Spleen (tissue), 11 donors: ENCODE results near the gene HSD17B7. TPM values are rescaled to one million over a fixed set of nuclear protein-coding genes. Genes with fewer than 3 reads are reported as not detected.

Experiments used
- DNase-seq: peaks from one replicate; pipeline ENCODE4 v3.0.0-alpha.2; 2020
- H3K27ac ChIP-seq, 8 donors: fragments of 200-600 bp; sonication (generic) in 7 of 8; 1 replicate in 4 of 8; 2 replicates in 4 of 8; pipeline versions ENCODE4 v1.5.0 to v1.8.0; 2016 to 2021; ENCODE audit warnings: inconsistent platforms in 4 of 8, mild to moderate bottlenecking in 4 of 8, moderate library complexity in 1 of 8
- H3K27me3 ChIP-seq, 7 donors: fragments of 200-600 bp; sonication (generic) in 6 of 7; replicated peaks in 1 of 7; 1 replicate in 4 of 7; 2 replicates in 3 of 7; pipeline versions ENCODE4 v1.5.0 to v1.8.0; 2016 to 2021; ENCODE audit warnings: inconsistent platforms in 3 of 7, mild to moderate bottlenecking in 1 of 7
- H3K36me3 ChIP-seq, 6 donors: fragments of 200-600 bp; sonication (generic) in 5 of 6; 1 replicate in 4 of 6; 2 replicates in 2 of 6; pipeline versions ENCODE4 v1.5.0 to v1.8.0; 2016 to 2021; ENCODE audit warnings: inconsistent platforms in 2 of 6
- H3K4me1 ChIP-seq, 6 donors: fragments of 200-600 bp; sonication (generic) in 5 of 6; 1 replicate in 3 of 6; 2 replicates in 3 of 6; pipeline versions ENCODE4 v1.5.0 to v1.8.0; 2016 to 2021; ENCODE audit warnings: inconsistent platforms in 3 of 6
- H3K4me3 ChIP-seq, 8 donors: fragments of 200-600 bp; sonication (generic) in 7 of 8; 1 replicate in 4 of 8; 2 replicates in 4 of 8; pipeline versions ENCODE4 v1.5.0 to v1.8.0; 2016 to 2021; ENCODE audit warnings: inconsistent platforms in 4 of 8, mild to moderate bottlenecking in 4 of 8, moderate library complexity in 2 of 8
- H3K9me3 ChIP-seq, 8 donors: fragments of 200-600 bp; sonication (generic) in 7 of 8; 1 replicate in 4 of 8; 2 replicates in 4 of 8; pipeline versions ENCODE4 v1.5.0 to v1.8.0; 2016 to 2021; ENCODE audit warnings: inconsistent platforms in 4 of 8
- POLR2A ChIP-seq, 3 donors: fragments of 450-650 bp; IDR thresholded peaks; one replicate each; pipeline ENCODE4 v1.5.1; 2017; ENCODE audit warnings: antibody characterized with exemption in 3 of 3, mild to moderate bottlenecking in 1 of 3
- POLR2AphosphoS5 ChIP-seq, 3 donors: sonication (generic); formaldehyde crosslinking; IDR thresholded peaks; one replicate each; pipeline ENCODE4 v1.5.1; 2017; ENCODE audit warnings: antibody characterized with exemption in 3 of 3
- WGBS, 5 donors: extraction: QIAGEN DNeasy Blood & Tissue Kit in 3 of 5; methylation state at CpG; one replicate each; pipeline versions ENCODE4 v1.1.5 to v1.1.7; 2013 to 2018; 5-methylcytosine and 5-hydroxymethylcytosine counted together
- intact Hi-C: fragments of 100-400 bp; cut with DNase I; formaldehyde crosslinking; loops from one replicate; pipeline ENCODE4 v1.15.0; 2023; ENCODE audit warnings: low total_unique reads
- polyA plus RNA-seq, 3 donors: library from polyadenylated mRNA; stranded (reverse); fragments of 200-250 nt; gene quantifications; one replicate each; pipeline ENCODE4 v1.2.1, GENCODE V29; 2013
- total RNA-seq, 7 donors: library from RNA; depleted of rRNA in 3 of 7; stranded (reverse); fragments of >200 nt in 3 of 7; fragmentation: NEBNext Ultra II Directional in 4 of 7; extraction: Animal tissue kit (Norgen Biotek cat#: 25700) in 4 of 7; gene quantifications; one replicate each; pipeline versions ENCODE4 v1.1.0 to v1.2.1, GENCODE V29; 2016 to 2021
- TF ChIP-seq, protein P1 (sequence below), 11 experiments: fragments of 200-600 bp in 7 of 11; fragments of 450-650 bp in 4 of 11; sonication (generic) in 4 of 11; IDR thresholded peaks in 8 of 11; conservative IDR thresholded peaks in 3 of 11; 1 replicate in 7 of 11; 2 replicates in 4 of 11; pipeline versions ENCODE4 v1.4.0 to v1.8.0; 2016 to 2021; ENCODE audit warnings: antibody characterized with exemption in 11 of 11, inconsistent platforms in 4 of 11, mild to moderate bottlenecking in 1 of 11
- donor health status: healthy with polysubstance abuse.
- donor health status: DM: no; HTN: no; CAD: no; lungs with moderate emphysema.
- donor health status: DM: no; HTN: no; CAD: no.
- donor health status: Bipolar disorder and iron deficiency.
- donor health status: healthy.
- donor health status: DM: no; HTN: no; CAD: no.
- donor health status: DM: yes; HTN: yes; CAD: no.

The HSD17B7 gene
- total and polyA plus RNA-seq, 10 donors = 9.6 to 25.6 (median 18.1) TPM

DNA sequence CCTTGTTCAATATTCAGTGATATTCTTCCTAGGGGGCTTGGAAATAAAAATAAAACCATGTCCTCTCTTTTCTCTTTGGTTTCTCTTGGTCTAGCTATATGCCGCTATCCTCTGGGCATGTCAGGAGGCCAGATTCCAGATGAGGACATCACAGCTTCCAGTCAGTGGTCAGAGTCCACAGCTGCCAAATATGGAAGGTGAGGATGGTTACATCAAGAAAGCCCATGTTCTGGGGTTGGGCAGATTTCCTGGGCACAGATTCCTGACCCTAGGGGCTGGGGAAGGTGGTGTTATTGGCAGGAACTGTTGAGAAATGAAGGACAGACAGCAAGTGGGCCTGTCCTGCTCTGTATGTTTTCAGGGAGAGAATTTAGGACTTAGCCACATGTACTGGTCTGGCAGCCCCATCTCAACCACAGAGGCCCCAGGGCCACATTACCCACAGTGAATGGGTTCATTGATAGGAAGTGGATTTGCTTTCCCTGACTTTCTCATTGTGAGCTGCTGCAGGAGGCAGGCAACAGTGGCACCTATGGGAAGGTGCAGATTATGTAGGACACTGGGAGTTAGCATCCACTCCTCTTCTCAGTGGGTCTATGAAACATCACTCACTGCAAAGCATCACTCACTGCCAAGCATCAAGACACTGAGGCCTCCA, 37.4 kb upstream of the HSD17B7 start:
- Histone ChIP-seq H3K36me3 (peaks cover 0 to 7% (median 0%) of the 10 kb centered on the region in 6 donors), H3K9me3 (peaks cover 0 to 4% (median 0%) of the 10 kb centered on the region in 8 donors), H3K27ac (no peak overlapping the region), H3K27me3 (no peaks in the 10 kb centered on the region), H3K4me1 (no peaks in the 10 kb centered on the region), H3K4me3 (no peak overlapping the region)
- WGBS, 5 donors = 98 to 100% (median 100%) methylated on average over 1 of the region's 1 CpG
- intact Hi-C loops = no loop called here
- DNase-seq = no peak
- TF ChIP-seq POLR2A (IDR thresholded peaks at IDR 0.05) (no peak), POLR2AphosphoS5 (IDR thresholded peaks at IDR 0.05) (no peak)
- TF ChIP-seq, protein P1, sequence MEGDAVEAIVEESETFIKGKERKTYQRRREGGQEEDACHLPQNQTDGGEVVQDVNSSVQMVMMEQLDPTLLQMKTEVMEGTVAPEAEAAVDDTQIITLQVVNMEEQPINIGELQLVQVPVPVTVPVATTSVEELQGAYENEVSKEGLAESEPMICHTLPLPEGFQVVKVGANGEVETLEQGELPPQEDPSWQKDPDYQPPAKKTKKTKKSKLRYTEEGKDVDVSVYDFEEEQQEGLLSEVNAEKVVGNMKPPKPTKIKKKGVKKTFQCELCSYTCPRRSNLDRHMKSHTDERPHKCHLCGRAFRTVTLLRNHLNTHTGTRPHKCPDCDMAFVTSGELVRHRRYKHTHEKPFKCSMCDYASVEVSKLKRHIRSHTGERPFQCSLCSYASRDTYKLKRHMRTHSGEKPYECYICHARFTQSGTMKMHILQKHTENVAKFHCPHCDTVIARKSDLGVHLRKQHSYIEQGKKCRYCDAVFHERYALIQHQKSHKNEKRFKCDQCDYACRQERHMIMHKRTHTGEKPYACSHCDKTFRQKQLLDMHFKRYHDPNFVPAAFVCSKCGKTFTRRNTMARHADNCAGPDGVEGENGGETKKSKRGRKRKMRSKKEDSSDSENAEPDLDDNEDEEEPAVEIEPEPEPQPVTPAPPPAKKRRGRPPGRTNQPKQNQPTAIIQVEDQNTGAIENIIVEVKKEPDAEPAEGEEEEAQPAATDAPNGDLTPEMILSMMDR (IDR thresholded peaks at IDR 0.05 in 8 of 11, conservative IDR thresholded peaks at IDR 0.05 in 3 of 11) = no peak

DNA sequence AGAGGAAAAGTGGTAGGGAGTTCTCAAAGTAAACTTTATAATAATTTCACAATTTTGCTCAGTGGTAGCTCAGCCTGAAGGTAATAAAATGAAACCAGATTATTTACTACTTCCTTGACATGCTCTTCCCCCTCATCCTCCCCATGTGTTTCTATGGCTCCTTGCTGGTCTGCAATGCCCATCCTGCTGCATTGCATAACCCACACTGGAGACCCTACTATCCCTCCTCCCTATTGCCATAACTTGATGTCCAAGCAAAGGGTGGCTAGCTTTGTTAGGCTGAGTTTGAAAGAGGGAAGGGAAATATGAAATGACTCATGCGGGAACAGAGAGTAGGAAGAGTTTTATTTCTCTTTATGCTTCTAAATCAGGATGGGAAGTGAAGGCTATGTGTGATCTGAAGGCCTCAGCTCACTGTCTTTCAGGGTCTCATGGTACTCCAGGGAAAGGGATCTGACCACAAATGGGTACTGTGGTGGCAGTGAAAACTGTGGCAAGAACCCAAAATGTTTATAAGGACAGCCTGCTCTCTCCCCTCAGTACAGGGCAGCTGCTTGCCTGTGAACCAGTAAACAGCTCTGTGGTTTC, 36.4 kb upstream of the HSD17B7 start:
- TF ChIP-seq, protein P1 (IDR thresholded peaks at IDR 0.05 in 8 of 11, conservative IDR thresholded peaks at IDR 0.05 in 3 of 11) = no peak
- TF ChIP-seq POLR2A (IDR thresholded peaks at IDR 0.05) (no peak), POLR2AphosphoS5 (IDR thresholded peaks at IDR 0.05) (no peak)
- 74 to 93% (median 87%) methylated on average over 1 of the region's 1 CpG for WGBS, 5 donors
- DNase-seq = no peak
- Histone ChIP-seq H3K27ac (no peak overlapping the region), H3K36me3 (peaks cover 0 to 7% (median 0%) of the 10 kb centered on the region in 6 donors), H3K9me3 (peaks cover 0 to 4% (median 0%) of the 10 kb centered on the region in 8 donors), H3K27me3 (no peaks in the 10 kb centered on the region), H3K4me1 (no peaks in the 10 kb centered on the region), H3K4me3 (no peak overlapping the region)
- intact Hi-C loops = no loop called here

DNA sequence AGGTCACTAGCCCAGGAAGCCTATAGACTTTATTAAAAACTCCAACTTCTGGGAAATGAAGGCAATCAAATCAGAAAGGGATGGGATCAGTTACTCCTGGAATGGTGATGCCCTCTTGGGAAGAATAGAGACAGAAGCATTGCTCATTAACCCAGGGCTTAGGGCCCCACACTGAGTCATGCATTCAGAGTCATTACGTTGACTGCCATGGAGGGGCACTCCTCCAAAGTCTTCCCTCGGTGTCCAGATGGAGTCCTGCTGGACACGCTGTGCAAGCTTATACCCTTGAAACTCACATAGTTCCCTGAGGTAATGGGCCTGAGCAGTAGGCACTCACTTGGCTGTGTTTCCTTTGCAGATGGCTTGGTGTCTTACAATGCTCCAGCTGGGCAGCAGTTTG, 35.2 kb upstream of the HSD17B7 start:
- 84 to 96% (median 92%) methylated on average over 3 of the region's 3 CpGs for WGBS, 5 donors
- no peak for TF ChIP-seq POLR2AphosphoS5 (IDR thresholded peaks at IDR 0.05)
- TF ChIP-seq, protein P1 (IDR thresholded peaks at IDR 0.05 in 8 of 11, conservative IDR thresholded peaks at IDR 0.05 in 3 of 11) = no peak
- no peaks in the 10 kb centered on the region for H3K4me1 ChIP-seq
- intact Hi-C loops = no loop called here
- no peak for DNase-seq
- H3K36me3 ChIP-seq = peaks cover 0 to 7% (median 0%) of the 10 kb centered on the region in 6 donors
- H3K9me3 ChIP-seq = peaks cover 0 to 4% (median 0%) of the 10 kb centered on the region in 8 donors
- H3K27me3 ChIP-seq = no peaks in the 10 kb centered on the region
- H3K27ac ChIP-seq = no peak overlapping the region
- no peak overlapping the region for H3K4me3 ChIP-seq

DNA sequence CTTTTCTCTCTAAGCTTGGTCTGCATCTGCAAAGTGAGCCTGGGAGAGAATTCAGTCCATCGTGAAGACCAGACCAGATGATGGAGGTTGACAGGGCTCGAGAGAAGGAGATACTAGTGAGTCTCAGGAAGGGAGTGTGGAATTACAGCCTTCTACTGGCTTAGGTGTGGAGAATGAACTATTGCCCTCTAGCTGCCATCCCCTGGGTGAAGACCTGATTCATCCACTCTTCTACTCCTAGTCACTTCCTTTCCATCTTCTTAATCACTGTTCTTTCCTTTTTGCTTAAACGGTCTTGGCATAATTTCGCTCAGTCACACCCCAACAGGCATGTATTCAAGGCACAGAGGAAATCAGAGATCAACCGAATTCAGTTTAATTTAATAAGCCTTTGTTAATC, 34.0 kb upstream of the HSD17B7 start:
- H3K27ac ChIP-seq = no peak overlapping the region
- H3K27me3 ChIP-seq = no peaks in the 10 kb centered on the region
- intact Hi-C loops = no loop called here

More for the DNA sequence above, 34.0 kb upstream of the HSD17B7 start:
- TF ChIP-seq, protein P1 (IDR thresholded peaks at IDR 0.05 in 8 of 11, conservative IDR thresholded peaks at IDR 0.05 in 3 of 11) = no peak
- TF ChIP-seq POLR2A (IDR thresholded peaks at IDR 0.05) (no peak), POLR2AphosphoS5 (IDR thresholded peaks at IDR 0.05) (no peak)
- H3K36me3 ChIP-seq = peaks cover 0 to 7% (median 0%) of the 10 kb centered on the region in 6 donors
- peaks cover 0 to 2% (median 0%) of the 10 kb centered on the region in 8 donors for H3K9me3 ChIP-seq
- no peak for DNase-seq
- 82 to 92% (median 86%) methylated on average over 5 of the region's 5 CpGs for WGBS, 5 donors
- no peaks in the 10 kb centered on the region for H3K4me1 ChIP-seq
- H3K4me3 ChIP-seq = no peak overlapping the region
